Caco-2 (cell line): ENCODE data around the gene RABL6. TPM values are rescaled to one million over a fixed set of nuclear protein-coding genes. Genes with fewer than 3 reads are reported as not detected.

Experiments used
- BruUV-seq: library from RNA; stranded (reverse); fragments of 400-500 nt; replicated peaks from 2 replicates; lab custom pipeline; 2021; lab: Mats Ljungman, UMichigan
- CTCF ChIA-PET: fragments of 300-600 bp; sonication (Branson Sonifier 250); formaldehyde crosslinking; loops from one replicate; lab custom pipeline; 2022; ENCODE audit warnings: antibody characterized with exemption; lab: Charles Lee
- POLR2A ChIA-PET: fragments of 300-600 bp; sonication (Branson Sonifier 250); formaldehyde crosslinking; loops from one replicate; lab custom pipeline; 2022; ENCODE audit warnings: antibody characterized with exemption; lab: Charles Lee
- DNase-seq, 2 experiments: peaks; one replicate each; pipeline versions ENCODE4 v3.0.0 to v3.0.0-alpha.2; 2020 to 2022
- H3K27me3 ChIP-seq: replicated peaks from 2 replicates; pipeline ENCODE4 v1.6.0; 2011; ENCODE audit warnings: low read length; ENCODE audit not compliant: control insufficient read depth, insufficient read depth
- H3K36me3 ChIP-seq: 2 replicates; pipeline ENCODE4 v1.5.1; 2011; ENCODE audit warnings: low read length; ENCODE audit not compliant: control insufficient read depth, insufficient read depth
- H3K4me1 ChIP-seq: fragments of 250-450 bp; sonication (Bioruptor Pico); 2 replicates; pipeline ENCODE4 v1.5.1; 2020; ENCODE audit warnings: mild to moderate bottlenecking
- H3K4me3 ChIP-seq: 2 replicates; pipeline ENCODE4 v1.5.1; 2011; ENCODE audit warnings: low read depth, mild to moderate bottlenecking, control low read depth, low read length
- H3K9me3 ChIP-seq: fragments of 250-450 bp; sonication (Bioruptor Pico); 2 replicates; pipeline ENCODE4 v1.5.1; 2020; ENCODE audit warnings: mild to moderate bottlenecking, moderate library complexity
- H3K27ac Mint-ChIP-seq: one replicate; pipeline ENCODE4 v1.8.0; 2022; ENCODE audit warnings: mixed read lengths; ENCODE audit not compliant: unreplicated experiment
- H3K27me3 Mint-ChIP-seq: one replicate; pipeline ENCODE4 v1.8.0; 2022; ENCODE audit warnings: mixed read lengths; ENCODE audit not compliant: insufficient read depth, unreplicated experiment
- H3K36me3 Mint-ChIP-seq: one replicate; pipeline ENCODE4 v1.8.0; 2022; ENCODE audit warnings: mild to moderate bottlenecking, mixed read lengths; ENCODE audit not compliant: insufficient read depth, unreplicated experiment
- H3K4me1 Mint-ChIP-seq: one replicate; pipeline ENCODE4 v1.8.0; 2022; ENCODE audit warnings: low read depth, mixed read lengths; ENCODE audit not compliant: unreplicated experiment
- H3K4me3 Mint-ChIP-seq: one replicate; pipeline ENCODE4 v1.8.0; 2022; ENCODE audit warnings: mild to moderate bottlenecking, moderate library complexity, mixed read lengths; ENCODE audit not compliant: unreplicated experiment
- H3K9me3 Mint-ChIP-seq: one replicate; pipeline ENCODE4 v1.8.0; 2022; ENCODE audit warnings: mixed read lengths; ENCODE audit not compliant: unreplicated experiment
- CTCF ChIP-seq, 2 experiments: fragments of 200-600 bp in 1 of 2; IDR thresholded peaks; 1 replicate in 1 of 2; 2 replicates in 1 of 2; pipeline versions ENCODE4 v1.5.1 to v1.8.0; 2011 to 2022; ENCODE audit warnings: antibody characterized with exemption in 1 of 2, control low read depth in 1 of 2, inconsistent platforms in 1 of 2, low read depth in 1 of 2, low read length in 1 of 2, mild to moderate bottlenecking in 1 of 2, moderate library complexity in 1 of 2; ENCODE audit not compliant: insufficient read depth in 1 of 2, severe bottlenecking in 1 of 2, unreplicated experiment in 1 of 2
- intact Hi-C: fragments of 100-400 bp; cut with micrococcal nuclease; formaldehyde crosslinking; loops from one replicate; pipeline ENCODE4 v1.10.0; 2022; ENCODE audit not compliant: unreplicated experiment
- total RNA-seq: library from RNA; stranded (reverse); gene quantifications from 2 replicates; pipeline ENCODE4 v1.2.3, GENCODE V29; 2022

Gene RABL6
- total RNA-seq, 1 experiment from 2014 or later, result 138 TPM

- ChIA-PET POLR2A (no interaction called here), CTCF (interaction anchor here (1.4 kb wide), 1 partner anchor 17 kb away, joined by 4 read pairs; the partner anchor contains the start of gene AJM1)
- Mint-ChIP-seq H3K27ac (no peak overlapping the region), H3K4me3 (no peak overlapping the region), H3K9me3 (no peaks in the 10 kb centered on the region), H3K4me1 (no peaks in the 10 kb centered on the region), H3K36me3 (peaks cover 73% of the 10 kb centered on the region), H3K27me3 (no peaks in the 10 kb centered on the region)
- no peaks in the 10 kb centered on the region for H3K27me3 ChIP-seq
- no peak overlapping the region for H3K4me3 ChIP-seq
- H3K9me3 ChIP-seq, result no peaks in the 10 kb centered on the region
- no peak for DNase-seq
- intact Hi-C loops, result no loop called here
- no peaks in the 10 kb centered on the region for H3K4me1 ChIP-seq
- TF ChIP-seq CTCF (IDR thresholded peaks at IDR 0.05; ENCODE audit: insufficient read depth in 1 of 2, low read depth in 1 of 2, low read length in 1 of 2, severe bottlenecking in 1 of 2, unreplicated experiment in 1 of 2), result no peak
- BruUV-seq, result no TSS peak
- peaks cover 5% of the 10 kb centered on the region for H3K36me3 ChIP-seq
These were observed 17.8 kb downstream of the RABL6 start for GRCh38 chr9:136825295-136826187.

GRCh38 chr9:136826188-136826541, 18.4 kb downstream of the RABL6 start:
- no peaks in the 10 kb centered on the region for H3K4me1 ChIP-seq
- H3K27me3 Mint-ChIP-seq, result no peaks in the 10 kb centered on the region
- no peaks in the 10 kb centered on the region for H3K9me3 ChIP-seq
- no peak overlapping the region for H3K27ac Mint-ChIP-seq
- H3K36me3 ChIP-seq, result peaks cover 5% of the 10 kb centered on the region
- peaks cover 72% of the 10 kb centered on the region for H3K36me3 Mint-ChIP-seq
- H3K27me3 ChIP-seq, result no peaks in the 10 kb centered on the region
- intact Hi-C loops, result no loop called here
- H3K9me3 Mint-ChIP-seq, result no peaks in the 10 kb centered on the region
- TF ChIP-seq CTCF (IDR thresholded peaks at IDR 0.05; ENCODE audit: insufficient read depth in 1 of 2, low read depth in 1 of 2, low read length in 1 of 2, severe bottlenecking in 1 of 2, unreplicated experiment in 1 of 2), result no peak
- CTCF ChIA-PET, result interaction anchor here (1.4 kb wide), 1 partner anchor 16 kb away, joined by 4 read pairs; the partner anchor contains the start of gene AJM1
- no peak for DNase-seq
- H3K4me1 Mint-ChIP-seq, result no peaks in the 10 kb centered on the region
- no peak overlapping the region for H3K4me3 Mint-ChIP-seq
- H3K4me3 ChIP-seq, result no peak overlapping the region
- POLR2A ChIA-PET, result no interaction called here
- no TSS peak for BruUV-seq

GRCh38 chr9:136826703-136827582, 19.2 kb downstream of the RABL6 start:
- CTCF ChIA-PET, result interaction anchor here (1.4 kb wide), 1 partner anchor 15 kb away, joined by 4 read pairs; the partner anchor contains the start of gene AJM1
- H3K4me3 ChIP-seq, result no peak overlapping the region

More at GRCh38 chr9:136826703-136827582, 19.2 kb downstream of the RABL6 start:
- POLR2A ChIA-PET, result no interaction called here
- no peak for TF ChIP-seq CTCF (IDR thresholded peaks at IDR 0.05; ENCODE audit: insufficient read depth in 1 of 2, low read depth in 1 of 2, low read length in 1 of 2, severe bottlenecking in 1 of 2, unreplicated experiment in 1 of 2)
- Mint-ChIP-seq H3K9me3 (no peaks in the 10 kb centered on the region), H3K4me1 (no peaks in the 10 kb centered on the region), H3K36me3 (peaks cover 74% of the 10 kb centered on the region), H3K27me3 (no peaks in the 10 kb centered on the region), H3K4me3 (no peak overlapping the region), H3K27ac (no peak overlapping the region)
- no peaks in the 10 kb centered on the region for H3K9me3 ChIP-seq
- BruUV-seq, result no TSS peak
- no peak for DNase-seq
- H3K4me1 ChIP-seq, result no peaks in the 10 kb centered on the region
- H3K36me3 ChIP-seq, result peaks cover 5% of the 10 kb centered on the region
- intact Hi-C loops, result no loop called here
- H3K27me3 ChIP-seq, result no peaks in the 10 kb centered on the region
